Measurements from ENCODE around the gene TCEANC.
"Not testable (repeated sequence)": the region's sequence is repeated elsewhere in the genome, so short reads cannot be mapped to it uniquely, and the experiment has no call there.

TCEANC gene, protein sequence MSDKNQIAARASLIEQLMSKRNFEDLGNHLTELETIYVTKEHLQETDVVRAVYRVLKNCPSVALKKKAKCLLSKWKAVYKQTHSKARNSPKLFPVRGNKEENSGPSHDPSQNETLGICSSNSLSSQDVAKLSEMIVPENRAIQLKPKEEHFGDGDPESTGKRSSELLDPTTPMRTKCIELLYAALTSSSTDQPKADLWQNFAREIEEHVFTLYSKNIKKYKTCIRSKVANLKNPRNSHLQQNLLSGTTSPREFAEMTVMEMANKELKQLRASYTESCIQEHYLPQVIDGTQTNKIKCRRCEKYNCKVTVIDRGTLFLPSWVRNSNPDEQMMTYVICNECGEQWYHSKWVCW

DNA sequence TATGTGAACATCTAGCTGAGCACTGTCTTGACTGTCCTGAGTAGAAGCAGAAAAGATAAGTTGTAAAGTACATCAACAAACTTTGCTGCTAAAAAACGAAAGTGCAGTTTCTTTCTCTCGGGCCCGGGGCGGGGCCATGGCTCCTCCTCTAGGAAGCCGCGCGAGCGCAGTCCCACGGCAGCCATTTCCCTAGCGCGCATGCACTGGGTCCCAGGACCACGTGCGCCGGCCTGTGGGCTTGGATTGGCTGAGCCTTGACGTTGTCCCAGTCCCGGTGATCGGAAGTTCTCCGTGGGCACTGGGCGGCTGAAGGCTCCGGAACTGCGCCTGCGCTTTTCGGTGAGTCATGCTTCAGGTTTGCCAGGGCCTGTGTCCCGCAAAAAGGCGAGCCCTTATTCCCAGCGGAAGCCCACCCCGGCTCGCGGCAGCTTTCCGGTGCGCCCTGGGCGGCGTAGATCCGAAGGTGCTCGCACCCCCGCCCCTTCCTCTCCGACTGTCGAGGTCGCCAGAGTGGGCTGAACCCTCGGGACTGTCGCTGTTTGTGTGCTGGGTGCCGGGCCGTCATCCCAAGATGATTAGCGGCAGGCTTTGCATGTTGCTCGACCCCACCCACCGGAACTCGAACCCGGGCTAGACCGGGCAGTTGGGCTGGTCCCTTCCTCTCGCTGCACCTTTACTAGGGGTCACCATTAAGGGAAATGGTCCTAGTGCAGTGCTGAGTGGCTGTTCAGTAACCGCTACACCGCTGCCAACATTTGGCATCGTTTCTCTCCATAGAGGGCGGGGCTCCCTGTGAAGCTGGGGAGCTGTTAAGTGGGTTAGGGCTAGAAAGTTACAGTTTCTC is at the start of gene TCEANC:
Gene TCEANC (plus strand): TSS at position 292 of the 844 bp plus-strand sequence. CDS start 9,368 bp downstream, outside the sequence.
- peak; percentile 95 for DNase-seq (ENCODE audit: low read depth, low spot score)

DNA sequence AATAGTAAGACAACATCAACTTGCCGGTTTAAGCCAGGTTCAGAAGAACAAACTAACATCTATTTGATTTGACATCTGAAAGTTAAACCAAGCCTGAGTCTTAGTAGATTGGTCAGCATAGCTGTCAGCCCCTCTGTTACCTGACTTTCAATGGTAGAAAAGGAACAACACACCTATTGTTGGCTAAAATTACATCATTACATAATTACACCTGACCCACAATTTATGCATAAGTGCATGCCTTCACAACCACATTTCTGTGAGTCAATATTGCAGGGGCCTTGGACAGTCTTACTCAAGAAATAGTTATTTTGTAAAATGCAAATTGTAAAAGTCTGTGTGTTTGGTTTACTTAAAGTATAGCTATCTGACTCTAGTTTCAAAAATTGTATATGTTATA is 47.3 kb upstream of the TCEANC start:
- DNase-seq (ENCODE audit: low read depth, low spot score), result no peak

DNA sequence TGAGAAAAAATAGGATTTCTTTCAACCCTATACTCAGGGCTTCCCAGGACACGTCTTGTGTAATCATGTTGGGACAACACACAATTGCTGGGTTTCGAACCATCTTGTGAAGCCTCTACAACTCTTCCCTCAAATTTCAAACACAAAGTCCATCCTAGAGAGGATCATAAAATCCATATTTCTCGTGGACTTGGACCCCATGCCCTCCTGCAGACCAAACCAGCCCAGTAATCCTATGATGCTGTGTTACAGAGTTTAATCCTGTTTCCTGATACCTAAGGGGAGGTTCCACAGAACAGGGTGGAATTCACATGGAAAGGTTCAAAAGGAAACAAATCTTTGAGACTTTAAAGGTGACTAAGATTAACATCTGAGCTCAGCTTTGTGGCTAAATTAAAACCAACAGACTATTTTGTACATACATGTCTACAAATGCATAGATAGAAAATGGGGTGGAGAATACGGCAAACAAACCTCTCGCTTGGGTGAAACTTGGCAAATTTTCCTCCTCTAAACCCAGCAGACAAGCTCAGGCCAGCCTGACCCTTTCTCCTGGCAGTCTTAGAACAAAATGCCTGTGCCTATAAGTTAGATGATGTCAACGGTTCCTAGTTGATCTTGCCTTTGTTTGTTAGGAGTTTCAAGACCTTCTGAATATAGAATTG is 45.5 kb upstream of the TCEANC start:
- DNase-seq (ENCODE audit: low read depth, low spot score), result no peak

DNA sequence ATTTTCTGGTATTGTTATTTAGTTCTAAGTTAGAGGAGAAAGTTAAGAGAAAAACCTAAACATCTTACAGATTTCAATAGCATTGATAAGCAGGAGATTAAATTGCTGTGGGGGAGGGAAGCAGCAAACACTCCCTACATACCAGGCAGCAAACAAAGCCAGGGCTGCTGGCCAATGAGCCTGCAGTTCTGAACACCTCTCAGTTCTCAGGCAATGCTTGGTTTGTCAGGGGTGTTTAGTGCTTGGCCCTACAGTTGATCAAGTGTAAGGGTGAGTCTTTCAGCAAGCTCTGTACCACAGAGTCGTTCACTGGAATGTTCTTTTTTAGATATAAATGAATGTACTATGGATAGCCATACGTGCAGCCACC is 45.0 kb upstream of the TCEANC start:
- no peak for DNase-seq (ENCODE audit: low read depth, low spot score)

DNA sequence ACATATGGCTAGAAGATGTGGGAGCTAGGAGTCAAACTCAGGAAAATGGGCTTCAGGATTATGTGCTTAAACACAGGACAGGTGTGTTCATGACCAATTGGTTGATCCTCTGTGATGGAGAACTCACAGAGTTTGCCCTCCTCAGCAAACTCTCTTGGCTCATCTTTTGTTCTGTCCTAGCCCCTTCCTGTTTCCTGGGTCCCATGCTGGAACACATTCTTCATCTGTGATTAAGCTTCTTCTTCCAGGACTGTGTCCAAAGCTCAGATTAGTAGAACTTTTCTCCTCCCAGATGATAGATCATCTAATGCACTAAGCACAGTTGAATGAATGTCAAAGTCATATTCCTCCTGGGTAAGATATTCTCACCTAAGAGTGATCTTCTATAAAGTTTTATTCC is 38.8 kb upstream of the TCEANC start:
- DNase-seq (ENCODE audit: low read depth, low spot score), result no peak

DNA sequence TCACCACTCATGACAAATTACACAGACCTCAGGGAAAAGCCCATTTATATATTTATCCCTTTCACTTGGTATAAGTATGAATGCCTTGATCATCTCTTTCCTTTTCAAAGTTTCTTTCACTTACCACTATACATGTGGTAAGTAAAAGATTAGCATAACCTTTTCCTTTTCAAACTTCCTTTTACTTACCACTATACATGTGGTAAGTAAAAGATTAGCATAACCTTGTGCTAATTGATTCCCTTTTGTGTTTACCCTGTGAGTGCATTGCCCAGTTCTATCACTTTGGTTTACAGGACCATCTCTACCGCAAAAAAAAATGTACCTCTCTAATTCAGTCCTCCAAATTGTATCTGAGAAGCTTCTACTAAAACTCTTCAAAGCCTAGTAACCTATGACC is 32.7 kb upstream of the TCEANC start:
- DNase-seq (ENCODE audit: low read depth, low spot score), result no peak

DNA sequence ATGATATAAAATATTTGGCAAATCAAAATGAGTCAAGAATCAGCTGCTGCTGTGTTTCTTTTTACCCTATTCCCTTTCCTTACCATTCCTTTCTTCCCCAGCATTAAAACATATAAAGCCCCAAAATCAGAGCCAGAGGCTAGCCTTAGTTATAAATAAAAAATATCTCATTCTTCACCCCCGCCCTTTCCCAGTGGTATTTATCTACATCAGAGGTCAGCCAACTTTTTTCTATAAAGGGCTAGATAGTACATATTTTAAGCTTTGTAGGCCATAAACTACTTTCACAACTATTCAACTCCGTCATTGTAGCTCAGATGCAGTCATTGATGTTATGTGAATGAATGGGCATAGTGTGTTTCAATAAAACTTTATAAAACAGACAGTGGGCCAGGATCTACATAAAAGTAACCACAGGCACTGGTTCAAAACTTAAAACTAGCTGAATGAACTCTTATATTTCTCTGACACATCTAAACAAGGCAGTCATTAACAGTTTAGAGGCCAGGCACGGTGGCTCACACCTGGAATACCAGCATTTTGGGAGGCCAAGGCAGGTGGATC is 30.5 kb upstream of the TCEANC start:
- DNase-seq (ENCODE audit: low read depth, low spot score), result no peak

DNA sequence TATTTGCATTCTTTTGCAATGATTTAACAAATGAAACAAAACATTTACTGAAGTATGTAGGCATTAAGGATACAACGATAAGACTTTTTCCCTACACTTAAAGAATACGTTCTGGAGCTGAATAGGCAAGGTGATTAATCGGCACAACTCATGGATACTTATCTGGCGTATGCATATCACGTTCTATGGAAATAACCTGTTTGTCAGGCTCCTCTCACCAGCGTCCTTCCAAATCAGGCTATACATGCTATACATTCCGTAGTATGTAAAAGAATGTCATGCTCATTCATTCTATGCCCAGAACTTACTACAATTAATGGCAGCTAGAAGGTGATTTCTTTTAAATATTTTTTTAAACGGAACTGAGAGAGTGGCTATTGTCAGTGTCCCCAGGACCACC is 25.6 kb upstream of the TCEANC start:
- no peak for DNase-seq (ENCODE audit: low read depth, low spot score)

DNA sequence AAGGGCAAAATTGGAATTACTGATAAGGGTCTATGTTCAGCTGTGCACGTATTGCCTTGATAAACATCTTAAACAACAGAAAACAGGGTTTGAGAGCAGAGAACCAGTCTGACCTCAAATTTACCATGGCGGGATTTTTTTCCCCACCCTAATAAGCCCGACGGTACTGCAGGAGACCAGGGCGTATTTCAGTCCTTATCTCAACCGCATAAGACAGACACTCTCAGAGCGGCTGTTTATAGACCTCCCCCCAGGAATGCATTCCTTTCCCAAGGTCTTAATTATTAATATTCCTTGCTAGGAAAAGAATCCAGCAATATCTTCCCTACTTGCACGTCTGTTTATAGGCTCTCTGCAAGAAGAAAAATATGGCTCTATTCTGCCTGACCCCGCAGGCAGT is 15.7 kb upstream of the TCEANC start:
- not testable (repeated sequence) for DNase-seq (ENCODE audit: low read depth, low spot score)

DNA sequence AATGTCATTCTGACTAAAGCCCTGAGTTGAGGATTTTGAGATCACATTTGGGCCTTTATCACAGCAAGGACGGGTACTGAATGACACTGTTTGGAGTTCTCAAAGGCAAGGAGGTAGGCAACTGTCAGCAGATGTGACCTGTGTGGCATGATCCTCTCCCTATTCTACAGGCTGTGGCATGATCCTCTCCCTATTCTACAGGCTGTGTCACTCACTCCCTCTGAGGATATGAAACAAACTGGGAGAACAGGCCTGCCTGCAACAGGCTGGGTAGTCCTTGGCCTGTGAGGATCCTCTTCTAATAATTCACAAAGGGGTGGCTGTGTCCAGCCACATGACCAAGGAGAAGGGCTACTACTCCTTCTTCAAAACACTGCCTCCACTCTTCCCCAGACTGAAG is 14.9 kb upstream of the TCEANC start:
- DNase-seq (ENCODE audit: low read depth, low spot score), result no peak

DNA sequence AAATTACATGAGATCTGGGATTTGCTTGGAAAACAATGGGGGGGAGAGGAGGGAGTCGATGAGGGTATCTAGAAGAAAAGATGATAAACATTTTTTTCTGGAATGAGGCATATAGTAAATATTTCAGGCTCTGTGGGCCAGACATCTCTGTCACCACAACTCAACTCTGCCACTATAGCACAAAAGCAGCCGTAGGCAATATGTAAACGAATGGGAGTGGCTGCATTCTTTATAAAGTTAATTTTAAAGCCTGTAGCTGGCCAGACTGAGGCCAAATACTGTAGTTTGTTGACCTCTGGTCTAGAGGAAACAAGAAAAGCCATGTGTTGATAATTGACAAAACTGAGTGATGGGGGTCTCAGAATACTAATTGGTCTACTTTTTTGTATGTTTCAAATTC is 14.1 kb upstream of the TCEANC start:
- DNase-seq (ENCODE audit: low read depth, low spot score), result no peak

DNA sequence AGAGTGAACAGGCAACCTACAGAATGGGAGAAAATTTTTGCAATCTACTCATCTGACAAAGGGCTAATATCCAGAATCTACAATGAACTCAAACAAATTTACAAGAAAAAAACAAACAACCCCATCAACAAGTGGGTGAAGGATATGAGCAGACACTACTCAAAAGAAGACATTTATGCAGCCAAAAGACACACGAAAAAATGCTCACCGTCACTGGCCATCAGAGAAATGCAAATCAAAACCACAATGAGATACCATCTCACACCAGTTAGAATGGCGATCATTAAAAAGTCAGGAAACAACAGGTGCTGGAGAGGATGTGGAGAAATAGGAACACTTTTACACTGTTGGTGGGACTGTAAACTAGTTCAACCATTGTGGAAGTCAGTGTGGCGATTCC is 11.3 kb upstream of the TCEANC start:
- not testable (repeated sequence) for DNase-seq (ENCODE audit: low read depth, low spot score)

DNA sequence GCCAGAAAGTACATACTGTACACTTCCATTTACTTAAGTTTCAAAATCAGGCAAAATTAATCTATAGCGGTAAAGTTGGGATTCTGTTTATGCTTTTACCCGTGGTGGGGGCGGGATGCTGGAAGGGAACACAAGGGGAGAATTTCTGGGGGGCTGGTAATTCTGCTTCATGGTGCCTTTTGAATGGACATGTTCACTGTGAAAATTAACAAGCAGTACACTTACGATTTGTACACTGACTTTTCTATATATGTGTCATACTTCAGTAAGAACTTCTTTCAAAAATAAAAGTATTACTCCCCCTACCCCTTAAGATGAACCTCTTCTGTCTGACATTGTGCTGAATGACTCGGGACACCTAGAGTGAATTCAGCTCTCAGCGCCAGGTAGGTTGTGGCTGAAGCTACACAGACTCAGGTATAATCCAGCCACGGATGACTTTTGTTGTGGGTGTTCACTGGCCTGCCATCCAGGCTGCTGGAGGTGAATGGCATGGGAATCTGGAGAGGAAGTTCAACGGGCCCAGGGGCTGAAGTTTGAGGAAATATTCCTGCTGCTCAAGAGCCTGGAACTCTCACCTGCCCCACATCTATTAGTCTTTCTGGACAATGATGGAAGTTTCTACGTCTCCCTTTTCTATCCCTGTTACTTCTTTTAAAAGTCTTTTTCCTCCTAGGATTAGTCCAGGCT is 7.3 kb upstream of the TCEANC start:
- DNase-seq (ENCODE audit: low read depth, low spot score), result no peak

DNA sequence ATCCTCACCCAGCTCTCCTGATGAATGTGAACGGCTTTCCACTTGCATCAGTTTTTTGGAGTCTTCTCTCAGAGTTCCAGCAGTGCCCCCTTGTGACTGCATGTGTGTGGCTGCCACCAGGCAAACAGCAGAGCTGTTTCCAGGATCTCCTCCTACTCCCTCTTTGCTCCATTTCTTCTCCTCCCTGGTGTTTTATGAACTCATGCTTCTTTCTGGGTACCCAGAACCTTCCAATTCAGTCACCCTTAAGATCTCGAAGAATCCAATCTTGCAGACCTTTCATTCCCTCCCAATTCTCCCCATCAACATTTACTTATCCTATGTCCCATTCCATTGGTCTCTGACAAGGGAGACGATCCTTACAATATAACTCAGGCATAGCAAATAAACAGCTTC is 6.8 kb upstream of the TCEANC start:
- no peak for DNase-seq (ENCODE audit: low read depth, low spot score)

DNA sequence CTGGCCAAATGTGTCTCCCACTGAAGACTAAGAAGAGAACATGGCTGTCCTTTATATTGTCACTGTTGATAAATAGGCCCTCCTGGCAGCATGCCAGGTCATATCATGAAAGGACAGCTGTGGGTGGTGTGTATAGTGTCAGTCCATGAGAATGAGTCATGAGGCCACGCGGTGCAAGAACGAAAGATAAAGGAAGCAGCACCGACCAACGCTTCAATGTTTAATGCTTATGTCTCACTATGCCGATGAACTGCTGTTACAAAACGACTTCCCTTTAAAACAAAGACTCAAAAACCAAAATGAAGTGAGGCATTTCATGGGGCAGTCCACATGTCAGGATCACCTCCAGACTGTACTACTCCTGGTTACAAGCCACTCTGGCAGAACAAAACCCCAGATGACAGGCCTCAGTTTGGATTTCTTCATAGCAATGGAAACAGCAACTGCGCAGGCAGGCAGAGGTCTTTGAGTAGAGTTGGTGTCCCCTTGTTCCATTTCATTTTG is 5.2 kb upstream of the TCEANC start:
- DNase-seq (ENCODE audit: low read depth, low spot score), result no peak

DNA sequence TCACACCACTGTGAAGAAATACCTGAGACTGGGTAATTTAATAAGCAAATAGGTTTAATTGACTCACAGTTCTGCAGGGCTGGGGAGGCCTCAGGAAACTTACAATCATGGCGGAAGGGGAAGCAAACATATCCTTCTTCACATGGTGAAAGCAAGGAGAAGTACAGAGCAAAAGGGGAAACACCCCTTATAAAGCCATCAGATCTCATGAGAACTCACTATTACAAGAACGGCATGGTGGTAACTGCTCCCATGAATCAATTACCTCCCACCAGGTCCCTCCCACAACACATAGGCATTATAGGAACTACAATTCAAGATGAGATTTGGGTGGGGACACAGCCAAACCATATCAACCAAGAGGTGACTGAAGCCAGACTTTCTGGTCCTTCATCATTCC is 4.6 kb upstream of the TCEANC start:
- DNase-seq (ENCODE audit: low read depth, low spot score), result not testable (repeated sequence)

DNA sequence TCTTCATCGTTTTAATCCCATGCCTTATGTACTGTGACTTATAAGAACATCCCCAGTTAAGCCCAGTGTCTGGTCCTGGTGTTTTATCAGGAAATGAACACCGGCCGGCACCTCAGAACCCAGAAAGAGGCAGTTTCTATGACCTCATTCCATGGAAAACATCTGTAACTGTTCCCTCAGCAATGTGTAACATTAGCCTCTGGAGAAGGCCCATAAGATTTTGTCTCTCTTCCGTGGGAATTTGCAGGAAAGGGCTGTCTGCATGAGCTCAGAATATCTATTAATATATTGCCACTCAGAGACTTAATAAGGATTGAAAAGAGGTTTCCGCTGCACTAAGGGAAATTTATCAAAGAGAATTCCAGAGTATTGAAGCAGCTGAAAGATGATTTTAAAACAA is 3.1 kb upstream of the TCEANC start:
- DNase-seq (ENCODE audit: low read depth, low spot score), result no peak

DNA sequence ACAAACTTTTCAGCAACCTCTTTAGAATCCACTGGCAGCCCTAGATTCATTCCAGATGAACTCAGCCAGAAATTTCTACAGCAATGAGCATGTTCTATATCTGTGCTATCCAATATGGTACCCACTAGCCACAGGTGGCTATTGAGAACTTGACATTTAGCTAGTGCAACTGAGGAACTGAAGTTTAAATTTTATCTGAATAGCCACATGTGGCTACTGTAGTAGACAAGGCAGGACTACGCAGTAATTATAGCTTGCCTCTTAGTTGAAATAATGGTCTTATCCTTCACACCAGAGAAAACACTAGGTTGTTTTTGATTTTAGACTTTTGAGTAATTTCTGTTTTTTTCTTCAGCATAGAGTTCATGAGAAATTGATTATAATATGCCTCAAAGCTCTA is 2.6 kb upstream of the TCEANC start:
- DNase-seq (ENCODE audit: low read depth, low spot score), result no peak

DNA sequence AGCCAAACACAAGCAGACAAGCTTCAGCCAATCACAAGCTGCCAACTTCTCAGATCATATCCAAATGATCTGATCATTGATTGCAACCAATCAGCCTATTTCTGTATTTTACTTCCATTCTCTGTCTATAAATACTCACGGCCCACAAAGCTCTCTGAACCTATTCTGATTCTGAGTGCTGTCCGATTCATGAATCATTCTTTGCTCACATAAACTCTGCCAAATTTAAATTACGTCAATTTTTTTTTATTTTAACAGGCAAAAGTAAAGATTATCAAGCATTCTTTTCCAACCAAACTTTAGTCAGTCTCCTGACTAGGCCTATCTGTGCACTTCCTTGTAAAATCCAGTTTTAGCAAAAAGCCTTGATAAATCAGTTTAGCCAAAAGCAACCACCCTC is 1.8 kb upstream of the TCEANC start:
- no peak for DNase-seq (ENCODE audit: low read depth, low spot score)

DNA sequence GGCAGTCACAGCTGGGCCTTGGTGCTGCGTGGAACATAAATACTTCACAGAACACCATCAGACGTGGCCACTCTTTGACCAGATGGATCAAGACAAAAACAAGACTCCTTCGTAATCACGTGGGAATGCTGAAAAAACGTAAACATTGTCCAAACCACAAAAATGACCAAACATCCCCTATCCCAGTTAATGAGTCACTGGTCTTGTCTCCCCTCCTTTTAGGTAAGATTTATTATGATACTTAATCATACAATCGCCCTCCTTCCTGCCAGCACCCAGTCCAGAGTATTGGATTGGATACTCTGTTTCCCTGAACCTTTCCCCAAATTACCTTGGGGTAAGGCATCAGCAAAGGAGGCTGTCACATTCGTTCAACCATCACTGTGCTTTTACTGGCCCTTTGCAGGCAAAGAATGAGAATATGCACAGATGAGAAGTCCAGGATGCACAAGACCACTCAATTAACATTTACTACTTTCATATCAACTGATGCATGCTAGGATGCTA is 601 bp upstream of the TCEANC start:
- no peak for DNase-seq (ENCODE audit: low read depth, low spot score)

DNA sequence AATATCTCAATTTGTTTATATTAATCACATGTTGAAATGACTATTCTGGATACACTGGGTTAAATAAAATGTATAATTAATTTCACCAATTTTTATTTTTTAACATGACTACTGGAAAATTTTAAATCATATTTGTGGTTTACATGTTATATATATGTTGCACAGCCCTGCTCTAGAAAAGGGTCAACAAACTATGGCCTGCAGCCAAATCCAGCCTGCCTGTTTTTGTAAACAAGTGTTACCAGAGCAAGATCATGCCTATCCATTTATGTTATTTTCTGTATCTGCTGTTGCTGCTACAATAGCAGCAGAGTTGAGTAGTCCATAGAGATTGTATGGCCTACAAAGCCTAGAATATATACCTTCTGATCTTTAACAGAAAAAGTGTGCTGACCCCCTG is 1.2 kb downstream of the TCEANC start:
- DNase-seq (ENCODE audit: low read depth, low spot score), result no peak

Measured in smooth muscle cell of the brain vasculature (primary cell).